Measurements from ENCODE around the gene KDM4B.

The KDM4B gene

GRCh38 chr19:5165697-5166019 lies 196.7 kb downstream of the KDM4B start:
- no peak for DNase-seq (ENCODE audit: insufficient read length)
- no peak for TF ChIP-seq POLR2AphosphoS5 (IDR thresholded peaks at IDR 0.05; ENCODE audit: low read depth, low read length)
- TF ChIP-seq TAF1 (IDR thresholded peaks at IDR 0.05; ENCODE audit: borderline replicate concordance, low read depth, low read length): no peak
- TF ChIP-seq POLR2A (IDR thresholded peaks at IDR 0.05; ENCODE audit: low read depth, low read length): no peak
- FAIRE-seq: no peak

GRCh38 chr19:5166262-5166661 lies 197.3 kb downstream of the KDM4B start:
- FAIRE-seq (no peak), DNase-seq (ENCODE audit: insufficient read length) (no peak)
- no peak for TF ChIP-seq TAF1 (IDR thresholded peaks at IDR 0.05; ENCODE audit: borderline replicate concordance, low read depth, low read length)
- TF ChIP-seq POLR2A (IDR thresholded peaks at IDR 0.05; ENCODE audit: low read depth, low read length): no peak
- no peak for TF ChIP-seq POLR2AphosphoS5 (IDR thresholded peaks at IDR 0.05; ENCODE audit: low read depth, low read length)

GRCh38 chr19:5170329-5170745 lies 201.4 kb downstream of the KDM4B start:
- TF ChIP-seq POLR2AphosphoS5 (IDR thresholded peaks at IDR 0.05; ENCODE audit: low read depth, low read length) (no peak), POLR2A (IDR thresholded peaks at IDR 0.05; ENCODE audit: low read depth, low read length) (no peak), TAF1 (IDR thresholded peaks at IDR 0.05; ENCODE audit: borderline replicate concordance, low read depth, low read length) (no peak)
- DNase-seq (ENCODE audit: insufficient read length): no peak
- FAIRE-seq: no peak

GRCh38 chr19:5171711-5172110 lies 202.8 kb downstream of the KDM4B start:
- TF ChIP-seq POLR2A (IDR thresholded peaks at IDR 0.05; ENCODE audit: low read depth, low read length) (no peak), POLR2AphosphoS5 (IDR thresholded peaks at IDR 0.05; ENCODE audit: low read depth, low read length) (no peak), TAF1 (IDR thresholded peaks at IDR 0.05; ENCODE audit: borderline replicate concordance, low read depth, low read length) (no peak)
- no peak for FAIRE-seq

GRCh38 chr19:5172859-5173630 lies 204.1 kb downstream of the KDM4B start:
- TF ChIP-seq POLR2AphosphoS5 (IDR thresholded peaks at IDR 0.05; ENCODE audit: low read depth, low read length) (no peak), POLR2A (IDR thresholded peaks at IDR 0.05; ENCODE audit: low read depth, low read length) (no peak), TAF1 (IDR thresholded peaks at IDR 0.05; ENCODE audit: borderline replicate concordance, low read depth, low read length) (no peak)
- DNase-seq (ENCODE audit: insufficient read length) (no peak), FAIRE-seq (no peak)

More at GRCh38 chr19:5171711-5172110, 202.8 kb downstream of the KDM4B start:
- DNase-seq (ENCODE audit: insufficient read length): no peak

- DNase-seq (ENCODE audit: insufficient read length): no peak
- no peak for FAIRE-seq
- TF ChIP-seq TAF1 (IDR thresholded peaks at IDR 0.05; ENCODE audit: borderline replicate concordance, low read depth, low read length): no peak
- TF ChIP-seq POLR2A (IDR thresholded peaks at IDR 0.05; ENCODE audit: low read depth, low read length): no peak
- no peak for TF ChIP-seq POLR2AphosphoS5 (IDR thresholded peaks at IDR 0.05; ENCODE audit: low read depth, low read length)
Measured at GRCh38 chr19:5173993-5174392, 205.1 kb downstream of the KDM4B start.

- FAIRE-seq: no peak
Measured at GRCh38 chr19:5177745-5178450, 209.0 kb downstream of the KDM4B start.

GRCh38 chr19:5178841-5179240 lies 209.9 kb downstream of the KDM4B start:
- no peak for TF ChIP-seq TAF1 (IDR thresholded peaks at IDR 0.05; ENCODE audit: borderline replicate concordance, low read depth, low read length)
- TF ChIP-seq POLR2AphosphoS5 (IDR thresholded peaks at IDR 0.05; ENCODE audit: low read depth, low read length): no peak
- TF ChIP-seq POLR2A (IDR thresholded peaks at IDR 0.05; ENCODE audit: low read depth, low read length): no peak
- no peak for DNase-seq (ENCODE audit: insufficient read length)
- FAIRE-seq: no peak

More at GRCh38 chr19:5177745-5178450, 209.0 kb downstream of the KDM4B start:
- TF ChIP-seq TAF1 (IDR thresholded peaks at IDR 0.05; ENCODE audit: borderline replicate concordance, low read depth, low read length): no peak
- no peak for TF ChIP-seq POLR2AphosphoS5 (IDR thresholded peaks at IDR 0.05; ENCODE audit: low read depth, low read length)
- no peak for TF ChIP-seq POLR2A (IDR thresholded peaks at IDR 0.05; ENCODE audit: low read depth, low read length)
- DNase-seq (ENCODE audit: insufficient read length): no peak

GRCh38 chr19:5179256-5179655 lies 210.3 kb downstream of the KDM4B start:
- FAIRE-seq: no peak
- no peak for TF ChIP-seq POLR2A (IDR thresholded peaks at IDR 0.05; ENCODE audit: low read depth, low read length)
- no peak for TF ChIP-seq TAF1 (IDR thresholded peaks at IDR 0.05; ENCODE audit: borderline replicate concordance, low read depth, low read length)
- TF ChIP-seq POLR2AphosphoS5 (IDR thresholded peaks at IDR 0.05; ENCODE audit: low read depth, low read length): no peak
- no peak for DNase-seq (ENCODE audit: insufficient read length)

GRCh38 chr19:5181329-5181728 lies 212.4 kb downstream of the KDM4B start:
- no peak for TF ChIP-seq TAF1 (IDR thresholded peaks at IDR 0.05; ENCODE audit: borderline replicate concordance, low read depth, low read length)
- TF ChIP-seq POLR2AphosphoS5 (IDR thresholded peaks at IDR 0.05; ENCODE audit: low read depth, low read length): no peak
- TF ChIP-seq POLR2A (IDR thresholded peaks at IDR 0.05; ENCODE audit: low read depth, low read length): no peak
- FAIRE-seq (no peak), DNase-seq (ENCODE audit: insufficient read length) (no peak)

GRCh38 chr19:5182751-5183150 lies 213.8 kb downstream of the KDM4B start:
- no peak for FAIRE-seq
- DNase-seq (ENCODE audit: insufficient read length): no peak
- TF ChIP-seq TAF1 (IDR thresholded peaks at IDR 0.05; ENCODE audit: borderline replicate concordance, low read depth, low read length) (no peak), POLR2A (IDR thresholded peaks at IDR 0.05; ENCODE audit: low read depth, low read length) (no peak), POLR2AphosphoS5 (IDR thresholded peaks at IDR 0.05; ENCODE audit: low read depth, low read length) (no peak)

GRCh38 chr19:5183616-5184015 lies 214.7 kb downstream of the KDM4B start:
- FAIRE-seq (no peak), DNase-seq (ENCODE audit: insufficient read length) (no peak)
- TF ChIP-seq TAF1 (IDR thresholded peaks at IDR 0.05; ENCODE audit: borderline replicate concordance, low read depth, low read length) (no peak), POLR2A (IDR thresholded peaks at IDR 0.05; ENCODE audit: low read depth, low read length) (no peak), POLR2AphosphoS5 (IDR thresholded peaks at IDR 0.05; ENCODE audit: low read depth, low read length) (no peak)

Measured in GM12892 (cell line).